Measurements from ENCODE around the gene NFE2L2. TPM values are rescaled to one million over a fixed set of nuclear protein-coding genes. Genes with fewer than 3 reads are reported as not detected.
A peak's percentile ranks its signal among the peaks of the same experiment; 100 is the strongest.
"Not testable (repeated sequence)": the region's sequence is repeated elsewhere in the genome, so short reads cannot be mapped to it uniquely, and the experiment has no call there.

The NFE2L2 gene
- total RNA-seq, 4 donors from 2014 or later: 62.0 to 115 (median 72.3) TPM

GRCh38 chr2:177234267-177234666 is 30.3 kb downstream of the NFE2L2 start:
- TF ChIP-seq EP300 (IDR thresholded peaks at IDR 0.05): no peak
- no peak for TF ChIP-seq POLR2A (IDR thresholded peaks at IDR 0.05; ENCODE audit: low read depth)
- TF ChIP-seq CTCF (IDR thresholded peaks at IDR 0.05): no peak
- TF ChIP-seq POLR2AphosphoS5 (IDR thresholded peaks at IDR 0.05): no peak
- peaks cover 42 to 84% (median 72%) of the 10 kb centered on the region in 4 donors for H3K4me1 ChIP-seq
- intact Hi-C loops (cut with DNase I): no loop called here
- H3K27me3 ChIP-seq: no peaks in the 10 kb centered on the region
- H3K4me3 ChIP-seq: no peak overlapping the region
- no peaks in the 10 kb centered on the region for H3K9me3 ChIP-seq
- H3K27ac ChIP-seq (replicated peaks in 1 of 4): peak overlapping the region in 1 of 4 donors; percentile 25
- peaks cover 34 to 61% (median 44%) of the 10 kb centered on the region in 4 donors for H3K36me3 ChIP-seq
- no peak for DNase-seq (ENCODE audit: extremely low spot score)

- no peak for DNase-seq (ENCODE audit: extremely low spot score)
- Histone ChIP-seq H3K36me3 (peaks cover 34 to 69% (median 51%) of the 10 kb centered on the region in 4 donors), H3K27me3 (no peaks in the 10 kb centered on the region), H3K27ac (replicated peaks in 1 of 4) (no peak overlapping the region), H3K9me3 (no peaks in the 10 kb centered on the region), H3K4me1 (peaks cover 21 to 64% (median 57%) of the 10 kb centered on the region in 4 donors), H3K4me3 (no peak overlapping the region)
- WGBS: 89% methylated on average over 8 of the region's 8 CpGs
- intact Hi-C loops (cut with DNase I): no loop called here
- TF ChIP-seq CTCF (IDR thresholded peaks at IDR 0.05) (no peak), POLR2AphosphoS5 (IDR thresholded peaks at IDR 0.05) (no peak), EP300 (IDR thresholded peaks at IDR 0.05) (no peak), POLR2A (IDR thresholded peaks at IDR 0.05; ENCODE audit: low read depth) (no peak)
Measured at GRCh38 chr2:177232098-177232704, 32.3 kb downstream of the NFE2L2 start.

- WGBS: 90% methylated on average over 3 of the region's 3 CpGs
- TF ChIP-seq EP300 (IDR thresholded peaks at IDR 0.05) (no peak), POLR2AphosphoS5 (IDR thresholded peaks at IDR 0.05) (peak in 1 of 2 donors; percentile 22)
- no peak overlapping the region for H3K27ac ChIP-seq (replicated peaks in 1 of 4)
- peaks cover 12 to 55% (median 52%) of the 10 kb centered on the region in 4 donors for H3K4me1 ChIP-seq
- intact Hi-C loops (cut with DNase I): no loop called here
- peaks cover 34 to 69% (median 51%) of the 10 kb centered on the region in 4 donors for H3K36me3 ChIP-seq
- H3K4me3 ChIP-seq: no peak overlapping the region
- H3K9me3 ChIP-seq: no peaks in the 10 kb centered on the region
- H3K27me3 ChIP-seq: no peaks in the 10 kb centered on the region
- DNase-seq (ENCODE audit: extremely low spot score): no peak
Measured at GRCh38 chr2:177231270-177231669, 33.3 kb downstream of the NFE2L2 start.

DNA sequence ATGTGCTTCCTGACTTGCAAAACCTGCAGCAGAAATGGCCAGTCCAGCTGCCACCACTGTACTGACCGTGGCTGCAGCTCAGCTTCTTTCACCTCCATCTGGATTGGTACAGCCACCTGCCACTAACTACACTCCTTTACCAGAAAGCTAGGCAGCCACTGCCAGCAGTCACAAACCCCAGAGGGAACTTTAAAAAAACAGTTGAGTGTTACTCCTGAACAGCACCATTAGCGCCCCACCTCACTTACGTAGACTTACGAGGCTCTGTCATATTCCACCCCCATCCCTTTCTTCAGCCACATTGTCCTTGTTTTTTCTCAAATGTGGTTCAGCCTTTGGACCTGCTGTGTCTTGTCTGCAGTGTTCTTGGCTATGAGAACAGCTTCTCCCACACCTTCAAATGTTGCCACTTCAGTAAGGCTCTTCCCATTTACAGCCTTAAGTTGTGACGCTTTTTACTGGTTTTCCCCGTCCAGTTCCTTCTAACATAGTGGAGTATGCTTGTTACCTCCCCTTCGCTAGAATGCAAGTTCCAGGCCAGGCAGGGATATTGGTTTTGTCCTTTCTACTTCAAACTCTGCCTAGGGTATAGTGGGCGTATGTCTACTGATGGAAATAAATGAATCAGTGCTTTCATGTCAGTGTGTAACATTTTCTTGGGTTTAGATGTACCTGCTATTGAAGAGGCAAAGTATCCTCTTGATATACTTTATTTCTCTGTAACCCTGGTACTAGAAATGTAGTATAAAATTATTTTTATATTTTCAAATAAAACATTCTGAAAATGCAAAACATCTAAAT is 34.9 kb downstream of the NFE2L2 start:
- no peak for DNase-seq (ENCODE audit: extremely low spot score)
- intact Hi-C loops (cut with DNase I): no loop called here
- peaks cover 5 to 38% (median 36%) of the 10 kb centered on the region in 4 donors for H3K4me1 ChIP-seq
- H3K9me3 ChIP-seq: no peaks in the 10 kb centered on the region
- peak in 1 of 2 donors; percentile 42 for TF ChIP-seq POLR2AphosphoS5 (IDR thresholded peaks at IDR 0.05)
- no peak for TF ChIP-seq EP300 (IDR thresholded peaks at IDR 0.05)
- peaks cover 34 to 70% (median 55%) of the 10 kb centered on the region in 4 donors for H3K36me3 ChIP-seq
- WGBS: 86% methylated on average over 8 of the region's 8 CpGs
- H3K4me3 ChIP-seq: no peak overlapping the region
- H3K27me3 ChIP-seq: no peaks in the 10 kb centered on the region
- H3K27ac ChIP-seq (replicated peaks in 1 of 4): peak overlapping the region in 1 of 4 donors; percentile 7

DNA sequence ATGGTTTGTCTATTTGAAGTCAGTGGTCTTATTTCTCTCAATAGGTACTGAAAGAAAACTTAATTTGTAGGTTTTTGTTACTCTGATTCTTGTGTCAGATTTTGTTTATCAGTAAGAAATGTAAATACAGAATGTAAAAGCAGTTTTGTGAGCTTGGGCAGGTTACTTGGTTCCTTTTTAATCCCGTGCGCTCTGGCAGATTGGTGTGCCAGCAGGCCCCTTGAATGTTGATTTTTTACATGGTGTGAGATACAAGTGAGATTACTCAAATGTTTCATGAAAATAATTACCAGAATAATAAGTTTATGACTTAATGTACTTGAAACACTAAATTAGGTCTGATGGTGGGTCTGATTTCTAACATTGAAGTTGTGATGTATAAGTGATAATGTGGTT is 38.6 kb downstream of the NFE2L2 start:
- peak overlapping the region in 1 of 4 donors; percentile 32 for H3K27ac ChIP-seq (replicated peaks in 1 of 4)
- H3K27me3 ChIP-seq: no peaks in the 10 kb centered on the region
- H3K9me3 ChIP-seq: no peaks in the 10 kb centered on the region
- intact Hi-C loops (cut with DNase I): no loop called here
- no peak overlapping the region for H3K4me3 ChIP-seq
- peaks cover 32 to 74% (median 54%) of the 10 kb centered on the region in 4 donors for H3K36me3 ChIP-seq
- DNase-seq (ENCODE audit: extremely low spot score): no peak
- peaks cover 0 to 28% (median 24%) of the 10 kb centered on the region in 4 donors for H3K4me1 ChIP-seq
- WGBS: 86% methylated on average over 2 of the region's 2 CpGs
- no peak for TF ChIP-seq CTCF (IDR thresholded peaks at IDR 0.05)
- no peak for TF ChIP-seq POLR2A (IDR thresholded peaks at IDR 0.05; ENCODE audit: low read depth)
- no peak for TF ChIP-seq EP300 (IDR thresholded peaks at IDR 0.05)
- no peak for TF ChIP-seq POLR2AphosphoS5 (IDR thresholded peaks at IDR 0.05)

DNA sequence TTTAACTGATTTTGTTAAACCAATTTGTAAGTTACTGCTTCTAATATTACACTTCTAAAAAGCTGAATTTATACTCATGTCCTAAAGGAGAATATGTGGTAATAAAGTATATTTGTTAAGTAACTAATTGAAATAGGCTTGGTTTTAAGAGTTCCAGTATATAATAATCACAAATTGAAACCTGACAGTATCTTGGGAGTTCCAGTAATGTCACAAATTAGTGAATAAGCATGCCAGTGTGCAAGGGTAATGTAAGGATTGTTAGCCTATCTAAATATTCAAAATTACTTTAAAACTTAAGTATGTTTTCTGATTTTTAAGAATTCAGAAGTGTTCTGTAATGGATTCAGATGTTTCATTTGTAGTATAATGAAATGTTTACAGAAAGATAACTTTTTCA is 41.1 kb downstream of the NFE2L2 start:
- intact Hi-C loops (cut with DNase I); H3K27me3 ChIP-seq; H3K27ac ChIP-seq (replicated peaks in 1 of 4); H3K9me3 ChIP-seq; H3K4me3 ChIP-seq; DNase-seq (ENCODE audit: extremely low spot score): not testable (repeated sequence)
- H3K36me3 ChIP-seq: peaks cover 28 to 72% (median 57%) of the 10 kb centered on the region in 4 donors
- H3K4me1 ChIP-seq: peaks cover 6 to 40% (median 29%) of the 10 kb centered on the region in 4 donors

All from esophagus muscularis mucosa (tissue), 4 donors.